ENCODE data around the gene PLB1. TPM values are rescaled to one million over a fixed set of nuclear protein-coding genes. Genes with fewer than 3 reads are reported as not detected.

The PLB1 gene
- polyA plus RNA-seq, 1 donor: 3.2 TPM

- H3K4me1 ChIP-seq (ENCODE audit: control insufficient read depth, insufficient read depth, low read length): no peaks in the 10 kb centered on the region
- no peaks in the 10 kb centered on the region for H3K9me3 ChIP-seq (ENCODE audit: control insufficient read depth, low read depth, low read length)
- H3K36me3 ChIP-seq (ENCODE audit: control insufficient read depth, insufficient read depth, low read length): no peaks in the 10 kb centered on the region
- WGBS (ENCODE audit: insufficient coverage, low lambda C conversion rate): 100% methylated on average over 1 of the region's 3 CpGs
- no peak overlapping the region for H3K4me3 ChIP-seq (ENCODE audit: low read length)
- H3K27me3 ChIP-seq (ENCODE audit: control insufficient read depth, insufficient read depth, low read length): no peaks in the 10 kb centered on the region
- DNase-seq: no peak
- H3K27ac ChIP-seq (ENCODE audit: low read length): no peak overlapping the region
These were observed 11.0 kb upstream of the PLB1 start for GRCh38 chr2:28484835-28485234.

- Histone ChIP-seq H3K27ac (ENCODE audit: low read length) (no peak overlapping the region), H3K4me1 (ENCODE audit: control insufficient read depth, insufficient read depth, low read length) (no peaks in the 10 kb centered on the region), H3K9me3 (ENCODE audit: control insufficient read depth, low read depth, low read length) (no peaks in the 10 kb centered on the region), H3K4me3 (ENCODE audit: low read length) (no peak overlapping the region), H3K36me3 (ENCODE audit: control insufficient read depth, insufficient read depth, low read length) (no peaks in the 10 kb centered on the region), H3K27me3 (ENCODE audit: control insufficient read depth, insufficient read depth, low read length) (no peaks in the 10 kb centered on the region)
- no CpG with 5 or more reads among the region's 4 CpGs for WGBS (ENCODE audit: insufficient coverage, low lambda C conversion rate)
- DNase-seq: no peak
These were observed 9.3 kb upstream of the PLB1 start for GRCh38 chr2:28486526-28486925.

- Histone ChIP-seq H3K36me3 (ENCODE audit: control insufficient read depth, insufficient read depth, low read length) (no peaks in the 10 kb centered on the region), H3K27ac (ENCODE audit: low read length) (no peak overlapping the region), H3K4me1 (ENCODE audit: control insufficient read depth, insufficient read depth, low read length) (no peaks in the 10 kb centered on the region), H3K9me3 (ENCODE audit: control insufficient read depth, low read depth, low read length) (no peaks in the 10 kb centered on the region), H3K4me3 (ENCODE audit: low read length) (no peak overlapping the region), H3K27me3 (ENCODE audit: control insufficient read depth, insufficient read depth, low read length) (no peaks in the 10 kb centered on the region)
- 100% methylated on average over 1 of the region's 4 CpGs for WGBS (ENCODE audit: insufficient coverage, low lambda C conversion rate)
- DNase-seq: no peak
These were observed 8.6 kb upstream of the PLB1 start for GRCh38 chr2:28487258-28487657.

GRCh38 chr2:28488083-28488830 is 7.6 kb upstream of the PLB1 start:
- no peaks in the 10 kb centered on the region for H3K9me3 ChIP-seq (ENCODE audit: control insufficient read depth, low read depth, low read length)
- no peak overlapping the region for H3K27ac ChIP-seq (ENCODE audit: low read length)
- H3K4me3 ChIP-seq (ENCODE audit: low read length): no peak overlapping the region
- DNase-seq: no peak
- H3K36me3 ChIP-seq (ENCODE audit: control insufficient read depth, insufficient read depth, low read length): no peaks in the 10 kb centered on the region
- H3K4me1 ChIP-seq (ENCODE audit: control insufficient read depth, insufficient read depth, low read length): peaks cover 6% of the 10 kb centered on the region
- H3K27me3 ChIP-seq (ENCODE audit: control insufficient read depth, insufficient read depth, low read length): no peaks in the 10 kb centered on the region
- WGBS (ENCODE audit: insufficient coverage, low lambda C conversion rate): no CpG with 5 or more reads among the region's 6 CpGs

- no peak for DNase-seq
- Histone ChIP-seq H3K4me3 (ENCODE audit: low read length) (no peak overlapping the region), H3K36me3 (ENCODE audit: control insufficient read depth, insufficient read depth, low read length) (no peaks in the 10 kb centered on the region), H3K9me3 (ENCODE audit: control insufficient read depth, low read depth, low read length) (no peaks in the 10 kb centered on the region), H3K4me1 (ENCODE audit: control insufficient read depth, insufficient read depth, low read length) (peaks cover 6% of the 10 kb centered on the region), H3K27me3 (ENCODE audit: control insufficient read depth, insufficient read depth, low read length) (no peaks in the 10 kb centered on the region), H3K27ac (ENCODE audit: low read length) (no peak overlapping the region)
- no CpG with 5 or more reads among the region's 4 CpGs for WGBS (ENCODE audit: insufficient coverage, low lambda C conversion rate)
These were observed 6.8 kb upstream of the PLB1 start for GRCh38 chr2:28488858-28489575.

GRCh38 chr2:28490558-28490957 is 5.3 kb upstream of the PLB1 start:
- no CpG with 5 or more reads among the region's 7 CpGs for WGBS (ENCODE audit: insufficient coverage, low lambda C conversion rate)
- peaks cover 14% of the 10 kb centered on the region for H3K4me1 ChIP-seq (ENCODE audit: control insufficient read depth, insufficient read depth, low read length)

GRCh38 chr2:28492282-28492681 is 3.6 kb upstream of the PLB1 start:
- Histone ChIP-seq H3K36me3 (ENCODE audit: control insufficient read depth, insufficient read depth, low read length) (no peaks in the 10 kb centered on the region), H3K4me1 (ENCODE audit: control insufficient read depth, insufficient read depth, low read length) (peaks cover 25% of the 10 kb centered on the region), H3K4me3 (ENCODE audit: low read length) (no peak overlapping the region), H3K27ac (ENCODE audit: low read length) (no peak overlapping the region), H3K27me3 (ENCODE audit: control insufficient read depth, insufficient read depth, low read length) (no peaks in the 10 kb centered on the region), H3K9me3 (ENCODE audit: control insufficient read depth, low read depth, low read length) (no peaks in the 10 kb centered on the region)
- no CpG with 5 or more reads among the region's 1 CpG for WGBS (ENCODE audit: insufficient coverage, low lambda C conversion rate)
- DNase-seq: peak in 1 of 2 donors; percentile 40

More at GRCh38 chr2:28490558-28490957, 5.3 kb upstream of the PLB1 start:
- DNase-seq: no peak
- Histone ChIP-seq H3K27me3 (ENCODE audit: control insufficient read depth, insufficient read depth, low read length) (no peaks in the 10 kb centered on the region), H3K4me3 (ENCODE audit: low read length) (no peak overlapping the region), H3K27ac (ENCODE audit: low read length) (no peak overlapping the region), H3K9me3 (ENCODE audit: control insufficient read depth, low read depth, low read length) (no peaks in the 10 kb centered on the region), H3K36me3 (ENCODE audit: control insufficient read depth, insufficient read depth, low read length) (no peaks in the 10 kb centered on the region)

- H3K36me3 ChIP-seq (ENCODE audit: control insufficient read depth, insufficient read depth, low read length): no peaks in the 10 kb centered on the region
- WGBS (ENCODE audit: insufficient coverage, low lambda C conversion rate): no CpG with 5 or more reads among the region's 6 CpGs
- H3K9me3 ChIP-seq (ENCODE audit: control insufficient read depth, low read depth, low read length): no peaks in the 10 kb centered on the region
- no peak for DNase-seq
- H3K27ac ChIP-seq (ENCODE audit: low read length): no peak overlapping the region
- no peaks in the 10 kb centered on the region for H3K27me3 ChIP-seq (ENCODE audit: control insufficient read depth, insufficient read depth, low read length)
- H3K4me1 ChIP-seq (ENCODE audit: control insufficient read depth, insufficient read depth, low read length): peaks cover 27% of the 10 kb centered on the region
- no peak overlapping the region for H3K4me3 ChIP-seq (ENCODE audit: low read length)
These were observed 2.2 kb upstream of the PLB1 start for GRCh38 chr2:28493636-28494035.

GRCh38 chr2:28496781-28497180 is 921 bp downstream of the PLB1 start:
- Histone ChIP-seq H3K27ac (ENCODE audit: low read length) (peak overlapping the region; percentile 53), H3K36me3 (ENCODE audit: control insufficient read depth, insufficient read depth, low read length) (no peaks in the 10 kb centered on the region), H3K9me3 (ENCODE audit: control insufficient read depth, low read depth, low read length) (no peaks in the 10 kb centered on the region), H3K4me3 (ENCODE audit: low read length) (peak overlapping the region; percentile 44), H3K4me1 (ENCODE audit: control insufficient read depth, insufficient read depth, low read length) (peaks cover 27% of the 10 kb centered on the region), H3K27me3 (ENCODE audit: control insufficient read depth, insufficient read depth, low read length) (no peaks in the 10 kb centered on the region)
- WGBS (ENCODE audit: insufficient coverage, low lambda C conversion rate): 50% methylated on average over 1 of the region's 4 CpGs
- no peak for DNase-seq

GRCh38 chr2:28497206-28497605 is 1.3 kb downstream of the PLB1 start:
- H3K36me3 ChIP-seq (ENCODE audit: control insufficient read depth, insufficient read depth, low read length): no peaks in the 10 kb centered on the region
- no peak for DNase-seq
- 100% methylated on average over 1 of the region's 3 CpGs for WGBS (ENCODE audit: insufficient coverage, low lambda C conversion rate)

More at GRCh38 chr2:28497206-28497605, 1.3 kb downstream of the PLB1 start:
- Histone ChIP-seq H3K4me1 (ENCODE audit: control insufficient read depth, insufficient read depth, low read length) (peaks cover 27% of the 10 kb centered on the region), H3K4me3 (ENCODE audit: low read length) (peak overlapping the region; percentile 44), H3K27ac (ENCODE audit: low read length) (peak overlapping the region; percentile 53), H3K27me3 (ENCODE audit: control insufficient read depth, insufficient read depth, low read length) (no peaks in the 10 kb centered on the region), H3K9me3 (ENCODE audit: control insufficient read depth, low read depth, low read length) (no peaks in the 10 kb centered on the region)

Measured in large intestine (tissue), 3 donors.